Calu3 (cell line): ENCODE measurements around the gene UST. TPM values are rescaled to one million over a fixed set of nuclear protein-coding genes. Genes with fewer than 3 reads are reported as not detected.

Experiments
- BruUV-seq: library from RNA; stranded (reverse); fragments of 400-500 nt; replicated peaks from 2 replicates; lab custom pipeline; 2021; lab: Mats Ljungman, UMichigan
- CTCF ChIA-PET: fragments of 300-600 bp; sonication (Branson Sonifier 250); formaldehyde crosslinking; loops from one replicate; lab custom pipeline; 2022; ENCODE audit warnings: antibody characterized with exemption; lab: Charles Lee
- DNase-seq: peaks from one replicate; pipeline ENCODE4 v3.0.0; 2022
- H3K27ac Mint-ChIP-seq: one replicate; pipeline ENCODE4 v1.8.0; 2022; ENCODE audit warnings: mixed read lengths; ENCODE audit not compliant: unreplicated experiment
- H3K27me3 Mint-ChIP-seq: one replicate; pipeline ENCODE4 v1.8.0; 2022; ENCODE audit warnings: mixed read lengths; ENCODE audit not compliant: unreplicated experiment
- H3K36me3 Mint-ChIP-seq: one replicate; pipeline ENCODE4 v1.8.0; 2022; ENCODE audit warnings: mild to moderate bottlenecking, moderate library complexity, mixed read lengths; ENCODE audit not compliant: insufficient read depth, unreplicated experiment
- H3K4me1 Mint-ChIP-seq: one replicate; pipeline ENCODE4 v1.8.0; 2022; ENCODE audit warnings: mild to moderate bottlenecking, low read depth, mixed read lengths; ENCODE audit not compliant: unreplicated experiment
- H3K4me3 Mint-ChIP-seq: one replicate; pipeline ENCODE4 v1.8.0; 2022; ENCODE audit warnings: mild to moderate bottlenecking, low read depth, moderate library complexity, mixed read lengths; ENCODE audit not compliant: unreplicated experiment
- H3K9me3 Mint-ChIP-seq: one replicate; pipeline ENCODE4 v1.8.0; 2022; ENCODE audit warnings: low read depth, mixed read lengths; ENCODE audit not compliant: unreplicated experiment
- intact Hi-C: fragments of 100-400 bp; cut with micrococcal nuclease; formaldehyde crosslinking; loops from one replicate; pipeline ENCODE4 v1.10.0; 2022; ENCODE audit not compliant: unreplicated experiment
- total RNA-seq: library from RNA; stranded (reverse); gene quantifications from 2 replicates; pipeline ENCODE4 v1.2.3, GENCODE V29; 2022
- TF ChIP-seq, protein P1 (sequence below): fragments of 200-600 bp; IDR thresholded peaks from one replicate; pipeline ENCODE4 v1.8.0; 2022; ENCODE audit warnings: antibody characterized with exemption; ENCODE audit not compliant: unreplicated experiment

The UST gene
- total RNA-seq, 1 experiment from 2014 or later: 2.4 TPM

DNA sequence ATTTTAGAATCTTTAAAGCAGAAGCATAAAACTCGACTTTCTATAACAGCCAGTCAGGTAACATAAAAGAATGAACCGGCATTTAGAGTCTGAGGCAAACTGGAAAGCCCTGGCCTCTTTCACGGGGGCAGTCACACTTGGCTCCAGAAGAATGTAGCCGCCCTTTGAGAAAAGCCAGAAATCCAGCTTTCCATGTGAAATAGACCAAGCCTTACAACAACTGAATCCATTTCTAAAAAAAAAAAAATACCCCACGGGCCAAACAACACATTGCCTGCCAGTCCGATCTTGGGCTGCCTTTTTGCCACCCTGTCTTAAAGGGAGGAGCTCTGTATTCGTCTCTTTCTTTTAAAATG is 317.8 kb downstream of the UST start:
- H3K4me1 Mint-ChIP-seq: peaks cover 12% of the 10 kb centered on the region
- no peaks in the 10 kb centered on the region for H3K9me3 Mint-ChIP-seq
- H3K36me3 Mint-ChIP-seq: peaks cover 5% of the 10 kb centered on the region
- no TSS peak for BruUV-seq
- H3K4me3 Mint-ChIP-seq: no peak overlapping the region
- TF ChIP-seq, protein P1, sequence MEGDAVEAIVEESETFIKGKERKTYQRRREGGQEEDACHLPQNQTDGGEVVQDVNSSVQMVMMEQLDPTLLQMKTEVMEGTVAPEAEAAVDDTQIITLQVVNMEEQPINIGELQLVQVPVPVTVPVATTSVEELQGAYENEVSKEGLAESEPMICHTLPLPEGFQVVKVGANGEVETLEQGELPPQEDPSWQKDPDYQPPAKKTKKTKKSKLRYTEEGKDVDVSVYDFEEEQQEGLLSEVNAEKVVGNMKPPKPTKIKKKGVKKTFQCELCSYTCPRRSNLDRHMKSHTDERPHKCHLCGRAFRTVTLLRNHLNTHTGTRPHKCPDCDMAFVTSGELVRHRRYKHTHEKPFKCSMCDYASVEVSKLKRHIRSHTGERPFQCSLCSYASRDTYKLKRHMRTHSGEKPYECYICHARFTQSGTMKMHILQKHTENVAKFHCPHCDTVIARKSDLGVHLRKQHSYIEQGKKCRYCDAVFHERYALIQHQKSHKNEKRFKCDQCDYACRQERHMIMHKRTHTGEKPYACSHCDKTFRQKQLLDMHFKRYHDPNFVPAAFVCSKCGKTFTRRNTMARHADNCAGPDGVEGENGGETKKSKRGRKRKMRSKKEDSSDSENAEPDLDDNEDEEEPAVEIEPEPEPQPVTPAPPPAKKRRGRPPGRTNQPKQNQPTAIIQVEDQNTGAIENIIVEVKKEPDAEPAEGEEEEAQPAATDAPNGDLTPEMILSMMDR: no peak
- intact Hi-C loops: no loop called here
- no peak for DNase-seq
- CTCF ChIA-PET: no interaction called here
- H3K27me3 Mint-ChIP-seq: peaks cover 21% of the 10 kb centered on the region
- no peak overlapping the region for H3K27ac Mint-ChIP-seq

- no TSS peak for BruUV-seq
- peaks cover 5% of the 10 kb centered on the region for H3K36me3 Mint-ChIP-seq
- CTCF ChIA-PET: no interaction called here
- intact Hi-C loops: no loop called here
- H3K27me3 Mint-ChIP-seq: peaks cover 21% of the 10 kb centered on the region
- H3K9me3 Mint-ChIP-seq: no peaks in the 10 kb centered on the region
- H3K4me3 Mint-ChIP-seq: no peak overlapping the region
- H3K4me1 Mint-ChIP-seq: peaks cover 12% of the 10 kb centered on the region
- TF ChIP-seq, protein P1: no peak
- DNase-seq: no peak
- no peak overlapping the region for H3K27ac Mint-ChIP-seq
Observed at GRCh38 chr6:149065121-149065520, 318.3 kb downstream of the UST start.

GRCh38 chr6:149065658-149066556 is 319.1 kb downstream of the UST start:
- CTCF ChIA-PET: no interaction called here
- BruUV-seq: no TSS peak

GRCh38 chr6:149071997-149072396 is 325.2 kb downstream of the UST start:
- no TSS peak for BruUV-seq
- TF ChIP-seq, protein P1: no peak
- Mint-ChIP-seq H3K27ac (no peak overlapping the region), H3K27me3 (peaks cover 3% of the 10 kb centered on the region), H3K9me3 (peaks cover 2% of the 10 kb centered on the region), H3K4me3 (no peak overlapping the region), H3K36me3 (no peaks in the 10 kb centered on the region), H3K4me1 (no peaks in the 10 kb centered on the region)
- intact Hi-C loops: no loop called here
- CTCF ChIA-PET: no interaction called here
- DNase-seq: no peak

More at GRCh38 chr6:149065658-149066556, 319.1 kb downstream of the UST start:
- Mint-ChIP-seq H3K36me3 (peaks cover 4% of the 10 kb centered on the region), H3K4me1 (peaks cover 6% of the 10 kb centered on the region), H3K27me3 (peaks cover 21% of the 10 kb centered on the region), H3K27ac (no peak overlapping the region), H3K4me3 (no peak overlapping the region), H3K9me3 (no peaks in the 10 kb centered on the region)
- intact Hi-C loops: no loop called here
- DNase-seq: no peak
- TF ChIP-seq, protein P1: no peak
